CD4-positive, alpha-beta T cell treated with Interleukin-4 for 1 hour (primary cell): ENCODE results near the gene PDLIM4.

Experiments
- DNase-seq, 2 donors: peaks; one replicate each; pipeline ENCODE4 v3.0.0-alpha.2; 2020 to 2022

PDLIM4 gene

GRCh38 chr5:132310141-132310834 is 52.8 kb downstream of the PDLIM4 start:
- DNase-seq = no peak

DNA sequence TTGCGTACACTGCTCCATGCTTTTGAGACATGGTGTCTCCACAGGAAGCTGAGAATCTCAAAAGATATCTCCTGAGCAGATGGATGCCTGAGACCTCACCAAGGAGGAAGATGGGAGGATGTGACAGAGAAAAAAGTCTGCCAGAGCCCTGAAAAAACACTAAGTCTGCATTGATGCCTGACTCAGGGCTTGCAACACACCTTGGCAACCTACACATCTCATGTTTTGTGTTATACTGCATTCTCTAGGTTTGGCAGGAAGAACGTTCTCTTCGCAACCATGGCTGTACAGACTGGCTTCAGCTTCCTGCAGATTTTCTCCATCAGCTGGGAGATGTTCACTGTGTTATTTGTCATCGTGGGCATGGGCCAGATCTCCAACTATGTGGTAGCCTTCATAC is 55.9 kb downstream of the PDLIM4 start:
- DNase-seq = no peak

DNA sequence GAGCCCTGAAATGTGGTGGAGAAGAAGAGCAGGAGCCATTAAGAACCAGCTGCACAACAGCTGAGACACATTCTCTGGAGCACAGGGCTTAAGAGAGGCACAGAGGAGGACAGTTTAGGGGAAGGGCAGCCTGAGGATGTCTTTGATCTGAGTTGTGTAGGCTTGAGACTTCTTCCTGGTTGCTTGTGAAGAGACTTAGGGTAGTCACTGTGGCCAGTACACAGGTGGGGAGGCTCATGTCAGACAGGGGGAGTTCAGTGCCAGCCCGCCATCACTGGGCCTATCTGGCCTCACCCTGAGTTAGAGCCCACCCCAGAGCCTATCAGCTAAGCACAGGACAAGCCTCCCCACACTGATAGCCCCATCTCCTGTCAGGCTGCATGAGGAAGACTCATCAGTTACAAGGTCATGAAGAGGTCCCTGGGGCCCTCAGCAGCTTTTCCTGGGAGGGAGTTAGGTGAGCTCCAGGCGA is 56.5 kb downstream of the PDLIM4 start:
- no peak for DNase-seq

GRCh38 chr5:132315529-132316067 is 58.1 kb downstream of the PDLIM4 start:
- DNase-seq = no peak

DNA sequence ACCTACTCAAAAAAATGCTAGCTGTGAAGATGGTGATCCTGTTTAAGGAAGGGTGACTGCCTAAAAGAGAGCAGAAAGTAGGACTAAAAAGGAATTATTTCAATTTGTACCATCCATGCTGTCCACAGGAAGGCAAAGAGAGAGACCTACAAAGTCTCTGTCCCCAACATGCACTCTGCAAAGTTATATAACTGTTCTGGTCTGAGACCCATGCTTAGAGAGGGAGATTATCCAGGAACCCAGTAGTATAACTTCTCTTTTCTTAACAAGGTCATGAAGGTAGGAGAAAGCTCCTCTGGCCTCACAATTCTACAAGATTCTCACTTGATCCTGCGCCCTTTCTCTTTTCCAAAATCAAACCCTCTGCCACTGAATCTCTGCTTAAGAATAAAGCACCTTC is 62.5 kb downstream of the PDLIM4 start:
- no peak for DNase-seq

- no peak for DNase-seq
These were observed 63.7 kb downstream of the PDLIM4 start for GRCh38 chr5:132321109-132321721.

- DNase-seq = no peak
These were observed 64.8 kb downstream of the PDLIM4 start for GRCh38 chr5:132322266-132322665.
